GM13977 (cell line): ENCODE data around the gene LRIG3.

Experiments
- DNase-seq: peaks from one replicate; pipeline ENCODE4 v3.0.0; 2012; ENCODE audit warnings: low spot score
- CTCF ChIP-seq: IDR thresholded peaks from 2 replicates; pipeline ENCODE4 v1.5.1; 2012; ENCODE audit warnings: mild to moderate bottlenecking, control low read depth; ENCODE audit not compliant: insufficient read depth; ENCODE audit errors: extremely low read depth, missing control alignments
- in situ Hi-C: fragments of 300-500 bp; cut with MboI; formaldehyde crosslinking; loops from one replicate; pipeline ENCODE4 v1.12.0; 2022; ENCODE audit warnings: low sequenced_read_pairs, low pct_unique_long_range_greater_than_20kb, mixed read lengths, inconsistent platforms; ENCODE audit not compliant: unreplicated experiment

LRIG3 gene

DNA sequence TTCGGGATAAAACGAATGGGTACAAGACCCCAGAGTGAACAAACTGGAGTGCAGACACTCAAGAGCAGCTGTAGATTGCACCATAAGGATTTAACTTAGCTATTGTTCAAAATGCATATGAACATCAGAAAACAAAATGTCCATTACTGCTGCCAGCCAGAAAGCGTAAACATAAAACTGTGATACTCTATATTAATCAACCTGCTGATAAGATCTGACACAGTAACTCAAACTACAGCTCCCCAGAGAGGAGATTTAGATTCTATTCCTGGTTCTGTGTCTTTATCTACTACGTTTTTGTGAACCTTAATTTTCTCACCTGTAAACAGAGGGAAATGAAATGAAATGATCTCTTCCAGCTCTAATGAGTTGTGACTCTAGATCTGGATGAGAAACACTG is 22.3 kb downstream of the LRIG3 start:
- no peak for DNase-seq
- TF ChIP-seq CTCF, result no peak
- in situ Hi-C loops, result no loop called here

DNA sequence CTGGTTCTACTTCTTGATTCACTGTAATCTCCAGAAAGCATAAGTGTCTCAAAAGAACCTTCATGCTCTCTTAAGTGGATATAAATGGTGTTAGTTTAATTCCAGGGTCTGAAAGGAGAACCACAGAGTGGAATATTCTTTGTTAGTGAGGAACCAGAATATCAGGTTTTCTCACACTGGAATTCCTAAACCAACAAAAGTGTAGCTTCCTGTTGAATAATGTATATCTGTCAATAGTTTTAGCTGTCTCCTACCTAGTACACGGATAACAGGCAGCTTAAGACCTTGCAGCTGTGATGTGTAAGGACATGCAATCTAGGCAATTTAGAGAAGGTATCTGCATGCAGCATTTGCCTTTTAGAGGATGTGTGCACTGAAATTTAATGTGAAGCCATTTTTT is 24.0 kb downstream of the LRIG3 start:
- no peak for DNase-seq
- in situ Hi-C loops, result no loop called here
- TF ChIP-seq CTCF, result no peak

- DNase-seq, result no peak
- TF ChIP-seq CTCF, result no peak
- in situ Hi-C loops, result no loop called here
Observed at GRCh38 chr12:58895053-58895452, 25.3 kb downstream of the LRIG3 start.

- in situ Hi-C loops, result no loop called here
- DNase-seq, result no peak
- TF ChIP-seq CTCF, result no peak
Observed at GRCh38 chr12:58894040-58894439, 26.3 kb downstream of the LRIG3 start.

DNA sequence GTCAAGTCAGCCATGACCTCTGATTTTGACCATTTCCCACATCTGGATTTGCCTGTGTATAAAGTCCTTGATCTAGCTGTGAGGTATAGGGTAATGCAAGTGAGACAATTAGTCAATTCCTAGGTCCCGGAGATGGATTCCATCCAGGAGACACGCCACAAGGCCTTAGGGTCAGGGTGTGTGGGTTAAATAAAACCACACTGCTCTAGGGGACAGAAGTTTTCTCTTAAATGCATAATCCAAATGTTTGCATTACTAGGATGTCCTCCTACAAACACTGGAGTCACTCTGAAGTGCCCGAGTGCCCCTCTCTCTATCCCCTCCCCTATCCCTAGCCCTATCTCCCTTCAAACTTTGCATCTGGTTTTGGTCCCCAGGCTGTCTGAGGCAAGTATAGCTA is 26.8 kb downstream of the LRIG3 start:
- in situ Hi-C loops, result no loop called here
- no peak for DNase-seq
- TF ChIP-seq CTCF, result no peak

DNA sequence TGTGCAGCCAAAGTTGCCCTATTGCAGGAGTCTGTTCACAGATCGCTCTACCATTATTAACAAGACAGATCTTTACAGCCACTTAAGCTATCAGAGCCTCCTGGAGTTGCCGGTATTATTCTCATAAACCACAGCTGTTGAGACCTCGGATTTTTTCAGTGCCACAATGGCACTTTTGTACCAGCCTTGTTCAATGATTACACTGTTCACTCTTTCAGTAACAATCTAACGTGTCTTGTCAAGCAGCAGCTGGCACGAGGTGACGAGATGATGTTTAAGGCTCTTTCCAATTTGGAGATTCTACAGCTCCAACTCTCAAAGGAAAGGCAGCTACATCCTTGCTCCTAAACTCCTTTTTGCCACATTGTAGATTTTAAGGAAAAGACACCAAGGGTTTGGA is 30.7 kb downstream of the LRIG3 start:
- no peak for TF ChIP-seq CTCF
- in situ Hi-C loops, result no loop called here
- DNase-seq, result no peak
